ENCODE results near the gene BMS1.

The BMS1 gene

DNA sequence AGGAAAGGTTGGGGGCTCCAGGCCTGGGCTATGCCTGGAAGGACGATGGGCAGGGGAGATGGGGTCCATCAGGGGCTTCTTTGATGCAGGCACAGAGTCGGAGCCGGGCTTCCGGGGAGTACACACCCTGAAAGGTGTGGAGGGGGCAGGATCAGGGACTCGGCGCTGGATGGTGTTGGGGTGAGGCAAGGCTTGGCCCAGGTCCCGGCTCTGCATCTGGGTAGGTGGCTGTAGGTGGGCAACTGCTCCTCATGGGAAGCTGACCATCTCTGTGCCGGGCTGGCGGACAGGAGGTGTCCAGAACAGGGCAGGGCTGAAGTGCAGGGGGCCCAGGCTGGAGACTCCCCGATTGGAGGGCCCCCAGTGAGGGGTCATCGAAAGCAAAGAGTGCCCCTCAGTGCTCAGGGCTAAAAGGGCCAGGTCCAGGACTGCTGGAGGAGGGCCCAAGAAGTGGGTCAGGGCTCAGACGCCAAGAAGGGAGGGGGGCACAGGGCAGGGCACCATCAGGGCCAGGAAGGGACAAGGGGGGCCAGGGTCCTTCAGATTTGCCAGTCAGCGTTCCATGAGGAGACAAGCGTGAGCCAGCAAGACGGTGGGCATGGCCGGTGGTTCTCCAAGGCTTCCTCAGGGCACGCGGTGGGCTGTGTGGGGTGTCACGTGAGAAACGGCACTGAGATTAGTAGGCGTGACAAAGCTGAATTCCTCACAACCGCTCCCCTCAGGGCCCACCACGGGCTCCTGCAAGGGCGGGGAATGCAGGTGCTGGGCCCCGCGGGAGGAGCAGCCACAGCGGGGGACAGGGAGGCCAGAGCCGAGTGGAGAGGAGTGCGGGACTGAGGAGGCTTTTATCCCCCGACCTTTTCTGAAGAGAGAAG lies 97.0 kb downstream of the BMS1 start:
- H3K9me3 ChIP-seq (replicated peaks in 1 of 11): peaks cover 10 to 25% (median 17%) of the 10 kb centered on the region in 11 experiments
- peak overlapping the region in 4 of 11 experiments; percentile 16 to 40 (median 28); a peak in 4 of 22 replicates for H3K27ac ChIP-seq
- peak overlapping the region in 9 of 11 experiments; percentile 29 to 68 (median 60); a peak in 16 of 22 replicates for H3K4me2 ChIP-seq
- TF ChIP-seq Cebpa-rat (IDR thresholded peaks at IDR 0.05): no peak
- H3K9ac ChIP-seq: 0 out of 22 replicates have a peak overlapping the region, but pooled peaks of 1 of the 11 experiments have one; percentile 6
- H3K36me3 ChIP-seq: peaks cover 0 to 4% (median 0%) of the 10 kb centered on the region in 11 experiments; a peak in 1 of 22 replicates
- no peaks in the 10 kb centered on the region for H3K27me3 ChIP-seq
- H3K4me3 ChIP-seq: no peak overlapping the region
- peaks cover 11 to 50% (median 34%) of the 10 kb centered on the region in 10 experiments; a peak in 19 of 20 replicates for H3K4me1 ChIP-seq
- H4K20me1 ChIP-seq: no peaks in the 10 kb centered on the region

DNA sequence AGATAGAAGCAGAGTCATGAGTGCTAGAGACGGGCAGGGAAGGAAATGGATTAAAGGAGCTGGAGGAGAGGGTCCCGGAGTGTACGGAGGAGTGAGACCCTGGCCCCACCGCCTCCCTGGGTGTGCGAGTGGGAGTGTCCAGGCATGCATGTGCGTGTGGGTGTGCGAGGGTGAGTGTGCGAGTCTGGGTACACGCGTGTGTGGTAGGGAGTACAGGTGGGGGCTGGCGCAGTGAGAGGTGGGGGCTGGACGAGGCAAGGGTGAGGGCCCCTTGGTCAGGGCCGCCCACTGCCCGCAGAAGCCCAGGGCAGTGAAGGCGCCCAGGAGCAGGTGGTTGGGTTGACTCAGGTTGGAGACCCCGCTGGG lies 97.6 kb downstream of the BMS1 start:
- TF ChIP-seq Cebpa-rat (IDR thresholded peaks at IDR 0.05): no peak
- Histone ChIP-seq H3K4me2 (peak overlapping the region in 9 of 11 experiments; percentile 29 to 68 (median 60); a peak in 16 of 22 replicates), H3K4me3 (no peak overlapping the region), H3K9ac (no peak overlapping the region), H3K27ac (0 out of 22 replicates have a peak overlapping the region, but pooled peaks of 1 of the 11 experiments have one; percentile 16), H3K4me1 (peaks cover 6 to 44% (median 28%) of the 10 kb centered on the region in 10 experiments; a peak in 18 of 20 replicates), H3K36me3 (peaks cover 0 to 4% (median 0%) of the 10 kb centered on the region in 11 experiments; a peak in 1 of 22 replicates), H3K27me3 (no peaks in the 10 kb centered on the region), H3K9me3 (replicated peaks in 1 of 11) (peaks cover 10 to 25% (median 17%) of the 10 kb centered on the region in 11 experiments), H4K20me1 (no peaks in the 10 kb centered on the region)

GRCh38 chr10:42882597-42882996 lies 100.0 kb downstream of the BMS1 start:
- Histone ChIP-seq H3K4me3 (no peak overlapping the region; a peak in 1 of 20 replicates), H3K9me3 (replicated peaks in 1 of 11) (peaks cover 10 to 25% (median 17%) of the 10 kb centered on the region in 11 experiments), H3K4me2 (no peak overlapping the region), H4K20me1 (no peaks in the 10 kb centered on the region), H3K27me3 (no peaks in the 10 kb centered on the region), H3K36me3 (peaks cover 0 to 4% (median 0%) of the 10 kb centered on the region in 11 experiments; a peak in 1 of 22 replicates), H3K4me1 (peaks cover 0 to 32% (median 17%) of the 10 kb centered on the region in 10 experiments; a peak in 16 of 20 replicates), H3K27ac (no peak overlapping the region), H3K9ac (no peak overlapping the region)
- TF ChIP-seq Cebpa-rat (IDR thresholded peaks at IDR 0.05): no peak
